GM13976 (cell line): ENCODE data around the gene USE1.

Experiments
- DNase-seq: peaks from one replicate; pipeline ENCODE4 v3.0.0; 2012; ENCODE audit warnings: low spot score
- CTCF ChIP-seq: IDR thresholded peaks from 2 replicates; pipeline ENCODE4 v1.5.1; 2012; ENCODE audit warnings: borderline replicate concordance, mild to moderate bottlenecking; ENCODE audit not compliant: insufficient read depth; ENCODE audit errors: extremely low read depth, missing control alignments, control extremely low read depth
- in situ Hi-C: fragments of 300-500 bp; cut with MboI; formaldehyde crosslinking; loops from one replicate; pipeline ENCODE4 v1.12.0; 2022; ENCODE audit warnings: low sequenced_read_pairs, mixed read lengths, inconsistent platforms; ENCODE audit not compliant: unreplicated experiment

The USE1 gene

GRCh38 chr19:17225053-17225452, 9.9 kb downstream of the USE1 start:
- in situ Hi-C loops = loop anchor here (25.0 kb wide), 1 partner anchor 163 kb away; no protein-coding TSS in a partner anchor
- no peak for TF ChIP-seq CTCF
- no peak for DNase-seq

- no peak for TF ChIP-seq CTCF
- in situ Hi-C loops = loop anchor here (25.0 kb wide), 1 partner anchor 164 kb away; no protein-coding TSS in a partner anchor
- DNase-seq = peak; percentile 96
Observed at GRCh38 chr19:17226002-17226933, 11.1 kb downstream of the USE1 start, which contains the start of gene OCEL1. Gene OCEL1, plus strand, starts transcription at chr19:17226226. Its CDS starts 22 bp downstream, at chr19:17226248.

GRCh38 chr19:17227798-17228367, 12.7 kb downstream of the USE1 start:
- TF ChIP-seq CTCF = no peak

GRCh38 chr19:17229890-17230289, 14.7 kb downstream of the USE1 start:
- in situ Hi-C loops = loop anchor here (25.0 kb wide), 1 partner anchor 168 kb away; no protein-coding TSS in a partner anchor
- TF ChIP-seq CTCF = no peak
- DNase-seq = no peak

More at GRCh38 chr19:17227798-17228367, 12.7 kb downstream of the USE1 start:
- in situ Hi-C loops = loop anchor here (25.0 kb wide), 1 partner anchor 166 kb away; no protein-coding TSS in a partner anchor
- no peak for DNase-seq

GRCh38 chr19:17232258-17232657, 17.1 kb downstream of the USE1 start:
- in situ Hi-C loops = loop anchor here (25.0 kb wide), 1 partner anchor 170 kb away; no protein-coding TSS in a partner anchor
- DNase-seq = no peak
- no peak for TF ChIP-seq CTCF

- in situ Hi-C loops = loop anchor here (25.0 kb wide), 1 partner anchor 173 kb away; no protein-coding TSS in a partner anchor
- no peak for TF ChIP-seq CTCF
- DNase-seq = peak; percentile 83
Observed at GRCh38 chr19:17234911-17235299, 19.7 kb downstream of the USE1 start.
